ENCODE results near the gene COL6A2. TPM values are rescaled to one million over a fixed set of nuclear protein-coding genes. Genes with fewer than 3 reads are reported as not detected.

Gene COL6A2
- total and polyA plus RNA-seq, 8 donors = 79.3 to 3,737 (median 398) TPM

DNA sequence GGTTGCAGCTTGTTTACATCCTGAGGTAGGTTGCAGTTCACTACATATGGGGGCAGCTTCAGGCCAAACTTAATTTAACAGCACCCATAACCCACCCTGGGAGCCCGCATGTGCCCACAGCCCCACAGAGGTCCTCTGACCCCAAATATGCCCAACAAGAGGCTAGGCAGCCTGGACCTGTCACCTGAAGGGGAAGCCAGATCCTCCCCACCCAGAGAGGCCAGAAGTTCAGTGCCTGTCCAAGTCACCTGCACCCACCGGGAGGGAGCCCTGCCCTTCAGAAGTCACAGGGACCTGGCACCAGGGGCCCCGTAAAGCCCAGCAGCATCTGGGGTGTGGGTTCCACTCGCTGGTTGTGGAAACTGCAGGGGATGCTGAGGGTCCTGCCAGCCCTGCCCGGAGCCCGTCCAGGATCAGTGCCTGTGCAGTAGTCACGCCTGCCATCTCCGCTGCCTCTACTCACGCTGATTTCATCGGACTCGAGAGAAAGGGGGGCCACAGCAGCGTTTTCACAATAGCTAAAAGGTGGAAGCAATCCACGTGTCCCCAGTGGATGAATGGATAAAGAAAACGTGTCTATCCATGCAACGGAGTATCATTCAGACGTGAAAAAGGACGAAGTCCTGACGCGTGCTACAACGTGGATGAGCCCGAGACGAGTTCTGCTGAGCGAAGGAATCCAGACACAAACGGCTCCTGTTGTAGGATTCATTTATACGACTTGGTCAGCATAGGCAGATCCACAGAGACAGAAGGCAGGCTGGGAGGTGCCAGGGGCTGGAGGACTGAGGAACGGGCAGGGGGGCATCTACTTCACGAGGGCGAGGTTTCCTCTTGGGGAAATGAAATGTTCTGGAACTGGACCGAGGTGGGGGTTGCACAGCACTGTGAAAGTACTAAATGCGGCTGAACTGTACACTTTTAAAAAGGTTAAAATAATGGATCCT lies 33.9 kb upstream of the COL6A2 start:
- Histone ChIP-seq H3K9me3 (peaks cover 0 to 21% (median 7%) of the 10 kb centered on the region in 4 donors), H3K27me3 (peaks cover 0 to 62% (median 8%) of the 10 kb centered on the region in 3 donors), H3K27ac (peak overlapping the region in 2 of 5 donors; percentile 78 to 87), H3K36me3 (no peaks in the 10 kb centered on the region), H3K4me1 (peaks cover 24 to 38% (median 34%) of the 10 kb centered on the region in 4 donors), H3K4me3 (no peak overlapping the region)
- TF ChIP-seq EP300 (IDR thresholded peaks at IDR 0.05) (no peak), POLR2AphosphoS5 (IDR thresholded peaks at IDR 0.05) (no peak), POLR2A (IDR thresholded peaks at IDR 0.05) (no peak)
- TF ChIP-seq, protein P1, sequence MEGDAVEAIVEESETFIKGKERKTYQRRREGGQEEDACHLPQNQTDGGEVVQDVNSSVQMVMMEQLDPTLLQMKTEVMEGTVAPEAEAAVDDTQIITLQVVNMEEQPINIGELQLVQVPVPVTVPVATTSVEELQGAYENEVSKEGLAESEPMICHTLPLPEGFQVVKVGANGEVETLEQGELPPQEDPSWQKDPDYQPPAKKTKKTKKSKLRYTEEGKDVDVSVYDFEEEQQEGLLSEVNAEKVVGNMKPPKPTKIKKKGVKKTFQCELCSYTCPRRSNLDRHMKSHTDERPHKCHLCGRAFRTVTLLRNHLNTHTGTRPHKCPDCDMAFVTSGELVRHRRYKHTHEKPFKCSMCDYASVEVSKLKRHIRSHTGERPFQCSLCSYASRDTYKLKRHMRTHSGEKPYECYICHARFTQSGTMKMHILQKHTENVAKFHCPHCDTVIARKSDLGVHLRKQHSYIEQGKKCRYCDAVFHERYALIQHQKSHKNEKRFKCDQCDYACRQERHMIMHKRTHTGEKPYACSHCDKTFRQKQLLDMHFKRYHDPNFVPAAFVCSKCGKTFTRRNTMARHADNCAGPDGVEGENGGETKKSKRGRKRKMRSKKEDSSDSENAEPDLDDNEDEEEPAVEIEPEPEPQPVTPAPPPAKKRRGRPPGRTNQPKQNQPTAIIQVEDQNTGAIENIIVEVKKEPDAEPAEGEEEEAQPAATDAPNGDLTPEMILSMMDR (IDR thresholded peaks at IDR 0.05) = no peak
- intact Hi-C loops (cut with DNase I; ENCODE audit: low total_unique reads) = no loop called here
- WGBS, 5 donors = 84 to 87% (median 87%) methylated on average over 29 to 30 of the region's 30 CpGs
- DNase-seq = peak; percentile 4 to 18

DNA sequence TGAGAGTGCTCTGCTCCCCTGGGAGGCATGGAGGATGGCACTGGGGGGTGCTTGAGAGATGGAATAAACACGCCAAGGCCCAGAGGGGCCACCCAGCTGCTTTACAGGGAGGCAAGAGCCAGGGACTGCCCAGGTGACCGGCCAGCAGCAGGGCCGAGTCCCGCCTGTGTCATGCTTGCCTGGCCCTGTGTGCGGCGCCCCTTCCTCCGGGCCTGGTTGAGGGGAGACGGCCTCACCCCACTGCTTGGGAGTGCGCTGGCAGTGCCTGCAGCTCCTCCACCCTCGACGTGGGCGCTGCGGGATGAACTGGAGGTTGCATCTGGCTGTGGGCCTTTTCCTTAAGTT lies 33.1 kb upstream of the COL6A2 start:
- Histone ChIP-seq H3K27me3 (peaks cover 0 to 62% (median 8%) of the 10 kb centered on the region in 3 donors), H3K4me1 (peaks cover 24 to 38% (median 34%) of the 10 kb centered on the region in 4 donors), H3K4me3 (no peak overlapping the region), H3K9me3 (peaks cover 0 to 21% (median 7%) of the 10 kb centered on the region in 4 donors), H3K36me3 (no peaks in the 10 kb centered on the region), H3K27ac (peak overlapping the region; percentile 57 to 87 (median 77))
- DNase-seq = no peak
- WGBS, 5 donors = 39 to 71% (median 56%) methylated on average over 5 to 13 of the region's 13 CpGs
- TF ChIP-seq POLR2A (IDR thresholded peaks at IDR 0.05) (no peak), POLR2AphosphoS5 (IDR thresholded peaks at IDR 0.05) (no peak), EP300 (IDR thresholded peaks at IDR 0.05) (no peak)
- TF ChIP-seq, protein P1 (IDR thresholded peaks at IDR 0.05) = no peak
- intact Hi-C loops (cut with DNase I; ENCODE audit: low total_unique reads) = no loop called here

DNA sequence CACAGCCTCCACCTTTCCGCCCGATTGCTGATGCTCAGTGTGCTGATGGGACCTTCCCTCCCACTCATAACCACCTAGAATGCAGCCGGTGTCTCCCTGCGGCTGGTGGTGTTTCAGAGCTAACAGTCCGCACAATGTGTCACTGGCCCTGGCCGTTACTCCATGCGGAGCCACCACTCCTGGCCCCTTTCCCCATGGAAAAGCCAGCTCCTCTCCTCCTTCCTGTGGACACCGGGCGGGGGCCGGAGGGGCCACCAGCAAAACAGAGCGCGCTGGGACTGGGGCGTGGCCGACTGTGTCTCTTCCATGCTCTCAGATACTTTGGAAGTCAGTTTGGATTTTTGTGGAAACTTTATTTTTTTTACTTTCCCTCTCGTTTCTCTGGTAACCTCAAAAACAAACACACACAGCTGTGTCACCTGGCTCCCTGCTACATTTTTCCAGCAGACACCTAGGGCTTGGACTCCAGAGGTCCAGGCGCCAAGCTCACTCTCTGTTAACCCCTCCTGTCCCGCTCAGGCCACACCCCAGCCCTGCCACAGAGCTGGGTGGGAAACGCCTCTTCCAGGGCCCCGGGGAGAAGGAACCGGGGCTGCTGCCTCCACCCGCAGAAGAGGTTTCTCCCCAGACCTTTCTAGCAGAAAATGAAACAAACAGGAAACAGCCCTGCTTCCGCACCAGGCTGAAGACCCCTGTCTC lies 32.5 kb upstream of the COL6A2 start:
- Histone ChIP-seq H3K9me3 (peaks cover 0 to 21% (median 7%) of the 10 kb centered on the region in 4 donors), H3K36me3 (no peaks in the 10 kb centered on the region), H3K27me3 (peaks cover 0 to 59% (median 8%) of the 10 kb centered on the region in 3 donors), H3K4me3 (peak overlapping the region in 1 of 4 donors; percentile 1), H3K27ac (peak overlapping the region; percentile 57 to 87 (median 77)), H3K4me1 (peaks cover 22 to 37% (median 33%) of the 10 kb centered on the region in 4 donors)
- intact Hi-C loops (cut with DNase I; ENCODE audit: low total_unique reads) = no loop called here
- 13 to 25% (median 14%) methylated on average over 20 to 22 of the region's 22 CpGs for WGBS, 5 donors
- DNase-seq = peak in 1 of 2 donors; percentile 83
- TF ChIP-seq POLR2AphosphoS5 (IDR thresholded peaks at IDR 0.05) (peak in 1 of 3 donors; percentile 5), POLR2A (IDR thresholded peaks at IDR 0.05) (no peak)
- TF ChIP-seq, protein P1 (IDR thresholded peaks at IDR 0.05) = no peak

DNA sequence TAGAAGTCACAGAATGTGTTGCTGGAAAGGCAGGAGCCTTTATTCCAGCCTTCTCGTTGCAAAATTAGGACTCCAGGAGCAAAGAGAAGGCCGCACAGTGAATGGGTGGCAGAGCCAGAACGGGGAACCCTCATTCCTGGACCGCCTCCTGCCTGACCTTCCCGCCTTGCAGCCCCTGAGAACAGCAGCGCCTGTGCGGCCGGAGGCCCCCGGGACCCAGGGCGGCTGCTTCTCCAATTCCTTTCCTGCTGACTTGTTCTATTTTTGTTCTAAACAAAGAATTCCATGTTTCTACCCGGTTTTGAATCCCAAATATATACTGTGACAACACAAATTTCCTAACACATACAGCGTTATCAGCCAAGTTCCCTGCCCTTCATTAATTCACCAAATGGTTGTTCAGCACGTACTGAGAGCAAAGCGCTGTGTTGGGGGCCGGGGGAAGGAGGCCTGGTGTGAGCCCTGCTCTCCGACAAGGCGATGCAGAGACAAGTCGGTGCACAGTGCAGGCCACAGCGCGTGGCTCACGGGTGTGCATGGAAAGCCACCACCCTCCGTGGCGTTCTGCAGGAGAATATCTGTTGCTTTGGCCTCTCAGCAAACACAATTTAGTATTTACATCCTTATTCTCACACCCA lies 31.9 kb upstream of the COL6A2 start:
- H3K4me1 ChIP-seq = peaks cover 20 to 37% (median 32%) of the 10 kb centered on the region in 4 donors
- WGBS, 5 donors = 33 to 54% (median 52%) methylated on average over 23 of the region's 23 CpGs
- peak overlapping the region; percentile 57 to 87 (median 77) for H3K27ac ChIP-seq
- TF ChIP-seq EP300 (IDR thresholded peaks at IDR 0.05) (no peak), POLR2AphosphoS5 (IDR thresholded peaks at IDR 0.05) (no peak), POLR2A (IDR thresholded peaks at IDR 0.05) (no peak)
- TF ChIP-seq, protein P1 (IDR thresholded peaks at IDR 0.05) = no peak
- peaks cover 0 to 54% (median 7%) of the 10 kb centered on the region in 3 donors for H3K27me3 ChIP-seq
- no peaks in the 10 kb centered on the region for H3K36me3 ChIP-seq
- peak overlapping the region in 1 of 4 donors; percentile 1 for H3K4me3 ChIP-seq
- H3K9me3 ChIP-seq = peaks cover 0 to 21% (median 7%) of the 10 kb centered on the region in 4 donors
- intact Hi-C loops (cut with DNase I; ENCODE audit: low total_unique reads) = no loop called here
- peak in 1 of 2 donors; percentile 41 for DNase-seq
